ENCODE results near the gene TRPM3. TPM values are rescaled to one million over a fixed set of nuclear protein-coding genes. Genes with fewer than 3 reads are reported as not detected.

TRPM3 gene
- total and polyA plus RNA-seq, 2 of the 8 experiments (the other 6 are each of a cell fraction or from before 2014, with no cell fraction given) = 2.4 to 10.9 TPM

- 83% methylated on average over 4 of the region's 4 CpGs; no CpG with 5 or more reads in 1 of the 2 experiments for WGBS, 2 experiments (ENCODE audit: extremely low coverage in 1 of 2, insufficient coverage in 1 of 2, insufficient read length in 1 of 2, insufficient replicate concordance in 2 of 2, low coverage in 1 of 2, low lambda C conversion rate in 2 of 2, missing lambda C conversion rate in 1 of 2)
- H3K79me1 ChIP-seq (ENCODE audit: low read depth, low read length) = no peaks in the 10 kb centered on the region
- H4K20me1 ChIP-seq (replicated peaks in 1 of 2; ENCODE audit: control insufficient read depth in 1 of 2, insufficient read depth in 2 of 2, low read length in 2 of 2) = no peaks in the 10 kb centered on the region
- H4K91ac ChIP-seq (replicated peaks; ENCODE audit: insufficient read length, low read length) = no peak overlapping the region
- no peaks in the 10 kb centered on the region for H3K27me3 ChIP-seq (replicated peaks in 1 of 4; ENCODE audit: control insufficient read depth in 3 of 4, extremely low read depth in 1 of 4, insufficient read depth in 3 of 4, low read length in 3 of 4)
- no peak overlapping the region for H3K27ac ChIP-seq (ENCODE audit: low read depth, low read length)
- no peak overlapping the region for H3K9ac ChIP-seq (replicated peaks in 1 of 4; ENCODE audit: extremely low read depth in 1 of 4, low read depth in 3 of 4, low read length in 3 of 4)
- FAIRE-seq = no peak
- H4K8ac ChIP-seq (ENCODE audit: extremely low read depth, insufficient read depth, low read length) = no peak overlapping the region
- no peak overlapping the region for H2BK120ac ChIP-seq (replicated peaks; ENCODE audit: low read depth, low read length)
- ChIA-PET POLR2A (ENCODE audit: partially characterized antibody) (no interaction called here), CTCF (ENCODE audit: partially characterized antibody) (interaction anchor here (0.7 to 6.7 kb wide), 3 partner anchors 15 to 529 kb away, joined by 3 to 43 read pairs (median 4); no protein-coding TSS in a partner anchor)
- no peak overlapping the region for H3K4me2 ChIP-seq (ENCODE audit: insufficient read depth in 1 of 2, low read depth in 2 of 2, low read length in 2 of 2)
- H3K4me1 ChIP-seq (replicated peaks in 1 of 4; ENCODE audit: control insufficient read depth in 3 of 4, insufficient read depth in 4 of 4, low read length in 3 of 4) = no peaks in the 10 kb centered on the region
- no peak overlapping the region for H2BK5ac ChIP-seq (ENCODE audit: low read depth, low read length)
- DNase-seq (ENCODE audit: low read depth in 1 of 2, low spot score in 2 of 2) = no peak
- H2AFZ ChIP-seq (ENCODE audit: low read length) = no peak overlapping the region
- TF ChIP-seq SIN3A (conservative IDR thresholded peaks at IDR 0.05 in 1 of 2, IDR thresholded peaks at IDR 0.05 in 1 of 2; ENCODE audit: low read depth in 1 of 2, low read length in 2 of 2) (no peak), RXRA (IDR thresholded peaks at IDR 0.05; ENCODE audit: insufficient read depth, low read depth, low read length) (no peak), BRCA1 (IDR thresholded peaks at IDR 0.05; ENCODE audit: low read depth, low read length) (no peak), RNF2 (IDR thresholded peaks at IDR 0.05; ENCODE audit: borderline replicate concordance, low read depth, low read length, missing control alignments, poor library complexity, severe bottlenecking) (no peak), SRF (IDR thresholded peaks at IDR 0.05; ENCODE audit: low read depth, low read length) (no peak), PHF8 (conservative IDR thresholded peaks at IDR 0.05; ENCODE audit: low read depth, low read length) (no peak), CTBP2 (IDR thresholded peaks at IDR 0.05; ENCODE audit: borderline replicate concordance, insufficient read depth, insufficient read length, low read length) (no peak), TEAD4 (IDR thresholded peaks at IDR 0.05; ENCODE audit: low read depth, low read length) (no peak), EGR1 (IDR thresholded peaks at IDR 0.05; ENCODE audit: borderline replicate concordance, low read depth, low read length) (no peak), RFX5 (IDR thresholded peaks at IDR 0.05; ENCODE audit: borderline replicate concordance, low read depth, low read length) (no peak), POU5F1 (IDR thresholded peaks at IDR 0.05; ENCODE audit: low read depth, low read length) (no peak), HDAC6 (IDR thresholded peaks at IDR 0.05; ENCODE audit: low read depth, low read length) (no peak), SIX5 (IDR thresholded peaks at IDR 0.05; ENCODE audit: low read depth, low read length) (no peak)
- no peak overlapping the region for H3K4me3 ChIP-seq (ENCODE audit: extremely low read depth in 1 of 4, insufficient read depth in 2 of 4, low read depth in 3 of 4, low read length in 4 of 4)
- H3K56ac ChIP-seq (replicated peaks; ENCODE audit: insufficient read length, low read depth, low read length) = no peak overlapping the region
- no peaks in the 10 kb centered on the region for H3K79me2 ChIP-seq (ENCODE audit: control insufficient read depth in 1 of 2, insufficient read depth in 2 of 2, low read length in 2 of 2)
- H3K23me2 ChIP-seq (ENCODE audit: low read depth, low read length) = no peaks in the 10 kb centered on the region
- no peak overlapping the region for H3K14ac ChIP-seq (ENCODE audit: insufficient read length)
- no peak overlapping the region for H3K4ac ChIP-seq (replicated peaks; ENCODE audit: insufficient read length, low read depth, low read length)
- no peak overlapping the region for H2AK5ac ChIP-seq (ENCODE audit: low read depth, low read length)
- H2BK12ac ChIP-seq (ENCODE audit: low read depth, low read length) = no peak overlapping the region
- no peak overlapping the region for H3K18ac ChIP-seq (ENCODE audit: extremely low read depth, low read length)
- H3K9me3 ChIP-seq (ENCODE audit: insufficient read depth in 2 of 2, low read depth in 1 of 2, low read length in 1 of 2) = peaks cover 0 to 3% of the 10 kb centered on the region in 2 experiments; a peak in 3 of 4 replicates
- H2BK20ac ChIP-seq (ENCODE audit: low read length) = no peak overlapping the region
- H3K36me3 ChIP-seq (ENCODE audit: control insufficient read depth in 2 of 4, insufficient read depth in 4 of 4, low read length in 3 of 4) = no peaks in the 10 kb centered on the region
- no peak overlapping the region for H4K5ac ChIP-seq (ENCODE audit: insufficient read length, low read depth, low read length)
- no peak overlapping the region for H2BK15ac ChIP-seq (ENCODE audit: low read length)
- H3K23ac ChIP-seq (ENCODE audit: insufficient read length) = no peak overlapping the region
These were observed 616.6 kb downstream of the TRPM3 start for GRCh38 chr9:70504834-70505233.

Measured in H1 (cell line).